HG02798 (cell line): ENCODE data around the gene RNF4.
"Not testable (repeated sequence)": the region's sequence is repeated elsewhere in the genome, so short reads cannot be mapped to it uniquely, and the experiment has no call there.

ENCODE experiments used
- ATAC-seq: cut with Tn5 transposase; IDR thresholded peaks from one replicate; pipeline ENCODE4 v1.9.1; 2021; ENCODE audit warnings: mild to moderate bottlenecking; ENCODE audit not compliant: unreplicated experiment, poor library complexity

The RNF4 gene

DNA sequence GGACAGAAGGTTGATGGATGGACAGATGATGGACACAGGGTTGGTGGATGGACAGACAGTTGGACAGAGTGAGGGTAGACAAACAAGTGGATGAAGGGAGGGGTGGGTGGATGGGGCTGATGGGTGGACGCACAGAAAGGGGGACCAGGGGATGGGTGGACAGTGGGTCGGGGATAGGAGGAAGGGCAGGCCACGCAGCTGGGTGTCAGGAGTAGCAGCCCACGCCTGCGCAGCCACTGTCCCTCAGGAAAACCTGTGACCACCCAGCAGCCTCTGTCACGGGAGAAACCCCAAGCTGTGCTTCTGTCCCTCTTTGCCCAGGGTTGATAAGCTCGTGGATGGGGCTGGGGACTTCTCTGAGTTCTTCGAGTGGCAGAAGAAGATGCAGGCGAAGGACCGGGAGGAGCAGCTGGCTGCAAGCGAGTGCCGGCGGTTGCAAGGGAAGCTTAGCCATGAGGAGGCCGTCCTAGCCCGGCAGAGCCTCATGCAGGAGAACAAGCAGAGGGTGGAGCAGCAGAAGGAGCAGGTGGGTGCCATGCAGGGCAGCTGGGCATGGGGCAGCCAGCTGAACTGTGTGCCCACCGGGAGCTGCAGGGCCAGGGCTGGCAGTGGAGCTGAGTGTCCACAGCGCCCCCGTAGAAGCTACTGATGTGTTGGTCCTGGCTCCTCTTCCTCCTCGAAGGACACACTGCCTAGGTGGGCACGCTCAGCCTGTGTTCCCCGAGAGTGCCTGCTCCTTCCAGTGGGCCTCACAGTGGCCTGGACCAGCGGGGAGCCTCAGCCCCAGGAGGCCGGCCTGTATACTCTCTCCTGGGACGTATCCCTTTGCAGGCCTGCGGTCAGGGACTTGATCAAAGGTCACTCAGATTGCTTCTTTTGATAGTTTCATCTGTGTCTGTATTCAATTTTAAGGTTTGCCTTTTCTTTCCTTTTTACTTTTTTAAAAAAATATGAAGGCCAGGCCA is 16.8 kb upstream of the RNF4 start:
- ATAC-seq, result no peak

- ATAC-seq, result no peak
These were observed 11.2 kb upstream of the RNF4 start for GRCh38 chr4:2457481-2458295.

- no peak for ATAC-seq
These were observed 10.1 kb upstream of the RNF4 start for GRCh38 chr4:2458546-2459491.

DNA sequence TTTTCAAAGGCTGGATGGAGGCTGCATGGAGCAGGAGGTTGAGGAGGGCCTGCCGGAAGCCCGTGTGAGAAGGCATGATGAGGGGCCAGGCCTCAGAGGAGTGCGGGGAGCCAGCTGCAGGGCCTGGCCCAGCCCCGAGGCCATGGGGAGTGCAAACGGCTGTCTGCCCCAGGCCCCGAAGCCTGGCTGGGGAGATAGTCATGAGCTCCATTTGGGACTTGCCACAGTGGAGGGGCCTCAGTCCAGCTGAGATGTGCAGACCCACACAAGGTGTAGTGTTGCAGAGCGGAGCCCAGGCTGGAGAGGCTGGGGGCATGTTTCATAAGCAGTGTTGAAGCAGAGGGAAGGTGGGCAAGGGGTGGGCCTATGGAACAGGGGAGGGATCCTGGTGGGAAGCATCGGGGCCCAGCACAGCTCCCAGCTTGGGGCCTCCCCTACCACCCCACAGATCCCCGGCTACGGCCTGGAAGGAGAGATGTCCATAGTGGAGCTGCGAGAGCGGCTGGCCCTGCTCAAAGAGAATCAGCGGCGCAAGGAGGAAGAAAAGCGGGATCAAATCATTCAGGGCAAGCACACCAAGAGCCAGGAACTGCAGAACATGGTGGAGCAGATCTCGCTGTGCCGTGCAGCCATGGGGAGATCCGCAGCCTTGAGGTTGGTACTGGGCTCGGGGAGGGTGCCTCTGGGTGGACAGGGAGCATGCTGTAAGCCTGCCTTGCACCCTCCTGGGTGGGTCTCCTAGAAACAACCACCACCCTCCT is 9.1 kb upstream of the RNF4 start:
- ATAC-seq, result no peak

DNA sequence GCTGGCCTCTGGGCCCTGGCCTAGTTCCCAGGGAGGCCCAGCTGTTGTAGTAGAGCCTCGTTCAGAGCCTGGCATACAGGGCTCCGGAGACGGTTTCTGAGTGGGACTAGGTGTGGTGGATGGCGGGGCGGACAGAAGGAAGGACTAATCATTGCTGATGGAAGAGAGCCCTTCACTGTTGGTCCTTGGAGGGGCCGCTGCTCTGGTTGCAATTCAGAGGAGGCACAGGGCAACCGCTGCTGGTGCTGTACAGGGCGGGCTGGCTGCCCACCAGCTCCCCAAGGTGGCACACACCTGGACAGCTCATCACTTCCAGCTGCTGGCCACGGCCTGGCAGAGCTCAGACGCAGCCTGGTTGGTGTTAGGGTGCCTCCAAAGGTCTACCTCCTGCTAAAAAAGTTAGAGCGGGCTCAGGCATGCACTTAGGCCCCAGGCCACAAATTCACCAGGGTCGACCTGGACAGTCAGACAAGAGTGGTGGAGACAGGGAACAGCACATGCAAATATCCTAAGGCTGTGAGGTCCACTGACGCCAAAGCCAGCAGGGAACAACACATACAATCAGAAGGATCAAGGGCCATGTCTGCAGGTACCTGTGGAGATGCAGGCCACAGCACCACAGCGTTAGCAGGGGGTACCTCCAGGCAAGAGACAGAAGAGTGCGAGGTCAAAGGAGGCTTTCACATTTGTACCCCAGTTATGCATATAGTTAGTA is 7.5 kb upstream of the RNF4 start:
- ATAC-seq, result no peak

GRCh38 chr4:2462218-2462991 is 6.5 kb upstream of the RNF4 start:
- peak; percentile 79 for ATAC-seq

DNA sequence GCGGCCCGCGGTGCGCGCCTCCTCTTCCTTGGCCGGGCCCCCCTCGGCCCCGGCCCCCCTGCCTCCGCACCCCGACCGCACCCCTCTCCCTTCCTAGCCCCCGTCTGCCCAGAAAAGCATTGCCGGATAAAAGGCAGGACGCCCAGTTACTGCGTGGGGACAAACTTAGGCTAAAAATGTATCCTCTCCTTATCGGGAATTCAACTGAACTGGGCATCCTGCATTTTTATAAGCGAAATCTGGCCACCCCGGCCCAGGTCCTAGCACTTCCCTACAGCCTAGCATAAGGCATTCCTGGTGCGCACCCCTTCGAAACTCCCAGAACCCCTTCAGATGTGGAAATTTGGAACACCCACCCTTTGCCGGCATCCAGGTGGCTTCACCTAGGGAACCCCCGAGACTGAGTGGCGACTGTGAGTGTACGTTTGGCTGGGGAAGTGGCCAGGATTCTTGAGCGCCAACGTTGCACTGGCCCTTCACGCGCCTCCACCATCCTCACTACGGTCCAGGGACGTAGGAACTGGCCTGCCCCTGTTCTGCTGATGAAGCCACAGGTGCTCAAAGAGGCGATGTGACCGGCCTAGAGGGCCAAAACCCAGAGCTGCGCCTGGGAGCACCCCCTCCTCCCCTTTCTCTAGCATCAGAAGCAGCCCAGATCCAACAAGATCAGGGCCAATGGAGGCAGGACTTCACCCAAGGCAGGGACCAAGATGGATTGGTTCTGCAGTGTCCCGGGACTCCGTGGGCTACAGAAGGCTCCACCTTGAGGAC is 5.7 kb upstream of the RNF4 start:
- ATAC-seq, result no peak

DNA sequence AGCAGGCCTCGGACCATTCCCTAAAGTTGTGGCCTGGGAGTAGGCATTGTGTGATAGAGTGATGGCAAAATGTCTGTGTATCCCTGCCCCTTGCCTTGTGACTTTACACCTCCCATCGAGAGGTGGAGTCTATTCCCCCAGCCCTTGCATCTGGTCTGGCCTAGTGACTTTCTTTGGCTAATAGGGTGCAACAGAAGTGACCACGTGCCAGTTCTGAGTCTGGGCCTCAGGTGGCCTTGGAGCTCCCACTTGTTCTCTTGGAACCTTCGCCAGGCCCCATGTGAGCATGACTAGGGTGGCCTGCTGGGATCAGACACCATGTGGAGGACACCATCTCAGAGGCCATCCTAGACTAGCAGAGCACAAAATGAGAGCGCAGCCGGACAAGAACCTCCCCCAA is 3.9 kb upstream of the RNF4 start:
- no peak for ATAC-seq

DNA sequence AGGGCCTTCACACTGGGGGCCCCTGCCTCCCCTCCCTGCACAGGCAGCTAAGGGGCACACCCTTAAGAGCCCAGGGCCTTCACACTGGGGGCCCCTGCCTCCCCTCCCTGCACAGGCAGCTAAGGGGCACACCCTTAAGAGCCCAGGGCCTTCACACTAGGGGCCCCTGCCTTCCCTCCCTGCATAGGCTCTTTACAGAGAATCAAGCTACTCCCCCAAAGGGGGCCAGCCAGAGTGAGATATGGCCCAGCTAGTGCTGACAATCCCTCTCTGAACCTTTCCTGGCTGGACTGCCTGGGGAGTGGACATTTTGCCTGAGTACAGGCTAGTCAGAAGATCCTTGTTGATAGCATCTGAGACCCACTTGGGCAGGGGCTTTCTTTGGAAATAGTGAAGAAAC is 3.4 kb upstream of the RNF4 start:
- not testable (repeated sequence) for ATAC-seq

DNA sequence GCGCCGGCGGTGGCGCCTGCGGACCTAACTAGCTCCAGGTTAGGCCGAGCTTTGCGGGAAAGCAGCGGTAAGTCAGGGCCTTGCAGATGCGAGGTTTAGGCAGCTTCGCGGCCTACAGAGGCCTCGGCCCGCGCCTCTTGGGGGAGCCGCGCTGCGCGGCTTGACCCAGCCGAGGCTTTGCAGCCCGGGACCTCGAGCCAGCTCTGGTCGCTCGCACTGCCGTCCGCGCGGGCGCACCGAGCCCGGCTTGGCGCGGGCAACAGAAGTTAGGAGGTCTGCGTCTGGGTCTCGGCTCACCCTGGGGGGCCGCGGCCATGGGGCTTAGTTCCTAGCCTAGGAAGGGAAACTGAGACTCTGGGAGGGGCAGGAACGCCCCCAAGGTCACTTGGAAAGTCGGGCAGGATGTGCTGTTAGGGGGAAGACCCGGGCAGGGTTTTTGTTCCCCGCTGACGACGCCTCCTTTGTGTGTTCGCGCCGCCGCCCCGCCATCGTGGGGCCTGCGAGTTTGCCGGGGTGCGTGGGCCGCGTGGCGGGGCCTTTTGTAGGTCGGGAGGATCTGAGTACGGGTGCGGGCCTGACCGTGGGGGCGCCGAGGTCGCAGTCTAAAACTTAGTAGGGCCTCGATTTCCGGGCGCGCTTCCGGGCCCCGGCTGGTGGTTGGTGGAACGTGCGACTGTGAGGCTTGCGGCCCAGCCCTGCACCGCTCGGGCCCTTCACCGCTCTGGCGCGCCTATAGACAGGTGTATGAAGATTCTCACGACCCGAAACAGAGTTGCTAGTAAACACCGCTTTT is 482 bp downstream of the RNF4 start:
- peak; percentile 47 for ATAC-seq

GRCh38 chr4:2470791-2471190 is 1.9 kb downstream of the RNF4 start:
- no peak for ATAC-seq

- no peak for ATAC-seq
These were observed 3.3 kb downstream of the RNF4 start for GRCh38 chr4:2472187-2472586.

- no peak for ATAC-seq
These were observed 9.3 kb downstream of the RNF4 start for GRCh38 chr4:2478229-2478628.

DNA sequence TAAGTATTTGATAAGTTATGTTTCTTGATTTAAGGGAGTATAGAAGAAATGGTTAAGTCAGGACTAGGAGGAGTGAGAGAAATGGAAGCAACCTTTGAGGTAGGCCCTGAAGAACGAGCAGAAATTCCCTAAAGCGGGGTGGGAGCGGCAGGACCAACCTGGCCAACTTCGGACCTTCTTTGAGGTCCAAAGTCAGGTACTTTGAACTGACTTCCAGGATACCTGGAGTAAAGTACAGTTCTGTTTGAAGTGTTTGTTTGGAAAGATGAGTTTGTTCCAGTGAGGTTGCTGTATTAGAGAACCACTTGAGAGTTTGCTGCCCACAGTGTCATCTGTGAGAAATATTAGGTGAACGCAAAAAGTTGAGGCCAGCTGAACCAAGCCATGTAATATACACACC is 11.7 kb downstream of the RNF4 start:
- no peak for ATAC-seq

- no peak for ATAC-seq
These were observed 13.3 kb downstream of the RNF4 start for GRCh38 chr4:2482192-2482591.

- ATAC-seq, result peak; percentile 39
These were observed 13.8 kb downstream of the RNF4 start for GRCh38 chr4:2482693-2483092.

DNA sequence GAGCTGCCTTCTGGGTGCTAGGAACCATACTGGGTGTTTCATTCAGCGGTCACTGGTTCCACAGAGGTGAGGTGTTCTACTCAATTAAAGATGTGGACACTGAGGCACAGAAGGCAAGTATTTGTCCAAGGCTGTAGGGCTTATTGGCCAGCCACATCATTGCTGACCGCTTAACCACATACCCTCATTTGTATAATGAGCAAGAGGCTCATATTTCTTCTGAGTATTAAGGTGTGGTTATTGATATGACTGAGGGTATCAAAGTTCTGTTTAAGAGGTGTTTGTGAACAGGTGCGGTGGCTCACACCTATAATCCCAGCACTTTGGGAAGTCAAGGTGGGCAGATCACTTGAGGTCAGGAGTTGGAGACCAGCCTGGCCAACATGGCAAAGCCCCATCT is 14.3 kb downstream of the RNF4 start:
- ATAC-seq, result no peak
